Measurements from ENCODE around the gene SCAMP2.

Gene SCAMP2

GRCh38 chr15:74857671-74858368 lies 15.3 kb downstream of the SCAMP2 start:
- DNase-seq, result no peak

DNA sequence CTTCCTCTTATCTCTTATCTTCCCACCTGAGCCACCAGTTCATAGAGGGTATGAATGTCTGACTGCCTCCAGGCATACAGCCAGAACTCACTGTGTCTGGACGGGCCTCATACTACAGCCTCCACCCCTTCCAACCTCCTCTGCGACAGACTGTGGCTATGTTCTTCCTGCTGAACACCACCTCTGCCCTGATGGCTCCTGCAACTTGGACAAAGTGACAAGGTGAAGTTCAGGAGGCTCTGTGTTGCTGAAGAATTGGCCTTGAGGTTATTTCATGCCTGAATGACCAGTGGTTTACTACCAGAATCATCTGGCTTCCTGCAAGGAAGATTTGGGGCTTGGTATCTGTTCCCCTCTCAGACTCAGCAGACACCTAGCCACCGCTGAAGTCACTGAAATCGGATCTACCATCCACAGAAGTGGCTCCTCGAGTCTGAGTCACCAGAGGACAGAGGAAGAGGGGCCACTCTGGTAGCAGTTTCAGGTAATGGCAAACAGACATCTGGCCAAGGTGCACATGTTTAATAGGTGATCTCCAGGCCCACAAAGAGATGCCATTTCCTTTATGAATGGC lies 16.0 kb downstream of the SCAMP2 start:
- no peak for DNase-seq

DNA sequence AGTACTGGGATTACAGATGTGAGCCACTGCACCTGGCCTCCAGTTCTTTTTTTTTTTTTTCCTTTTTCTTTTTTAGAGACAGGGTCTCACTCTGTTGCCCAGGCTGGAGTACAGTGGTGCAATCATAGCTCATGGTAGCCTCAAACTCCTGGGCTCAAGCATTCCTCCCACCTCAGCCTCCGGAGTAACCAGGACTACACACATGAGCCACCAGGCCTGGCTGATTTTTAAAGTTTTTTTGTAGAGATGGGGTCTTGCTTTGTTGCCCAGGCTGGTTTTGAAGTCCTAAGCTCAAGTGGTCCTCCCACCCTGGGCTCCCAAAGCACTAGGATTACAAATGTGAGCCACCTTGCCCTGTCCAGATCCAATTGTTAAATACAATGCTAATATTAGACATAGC lies 16.6 kb downstream of the SCAMP2 start:
- no peak for DNase-seq

DNA sequence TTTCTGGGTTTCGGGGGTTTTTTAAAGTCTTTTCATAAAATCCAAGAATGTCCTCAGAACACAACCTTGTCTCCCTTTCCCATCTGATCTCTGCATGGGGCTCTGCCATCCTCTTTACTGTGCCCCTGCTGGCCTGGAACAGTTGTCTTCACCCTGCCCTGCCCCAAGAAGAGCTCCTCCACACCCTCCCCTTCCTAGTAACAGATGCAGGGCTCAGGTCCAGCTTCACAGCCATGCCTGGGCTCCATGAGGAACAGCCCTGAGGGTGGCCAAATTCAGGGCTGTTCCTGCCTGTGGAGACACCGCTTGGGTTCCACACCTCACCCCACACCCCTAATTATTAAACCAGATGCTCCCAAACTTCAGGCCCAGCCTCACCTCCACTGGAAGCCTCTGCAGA lies 17.3 kb downstream of the SCAMP2 start:
- DNase-seq, result no peak

DNA sequence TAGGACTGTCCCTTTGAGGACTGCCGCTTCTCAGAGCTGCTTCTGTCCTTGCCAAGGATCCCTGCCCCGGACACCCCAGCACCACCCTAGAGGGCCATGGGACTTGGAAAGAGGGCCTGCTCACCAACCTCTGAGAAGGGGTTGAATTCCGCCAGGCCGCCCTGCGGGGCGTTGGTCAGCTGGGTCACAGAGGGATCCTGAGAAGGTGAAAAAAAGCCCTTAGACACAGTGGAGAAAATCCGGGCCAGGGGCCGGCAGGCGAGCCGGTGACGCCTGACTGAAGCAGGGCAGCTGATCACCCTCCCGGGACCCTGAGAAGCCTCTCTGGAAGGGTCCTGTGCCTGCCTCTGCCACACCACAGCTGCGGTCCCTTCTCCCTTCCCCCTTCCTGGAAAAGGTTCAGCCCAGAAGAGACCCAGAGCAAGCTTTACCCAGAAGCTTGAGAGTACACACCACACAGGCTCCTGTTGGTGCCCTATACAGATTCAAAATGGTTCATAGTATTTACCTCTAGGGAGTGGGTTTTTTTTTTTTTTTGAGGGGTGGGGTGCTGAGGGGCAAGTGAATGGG lies 18.6 kb downstream of the SCAMP2 start:
- no peak for DNase-seq

- no peak for DNase-seq
These were observed 21.2 kb downstream of the SCAMP2 start for GRCh38 chr15:74851960-74852359.

DNA sequence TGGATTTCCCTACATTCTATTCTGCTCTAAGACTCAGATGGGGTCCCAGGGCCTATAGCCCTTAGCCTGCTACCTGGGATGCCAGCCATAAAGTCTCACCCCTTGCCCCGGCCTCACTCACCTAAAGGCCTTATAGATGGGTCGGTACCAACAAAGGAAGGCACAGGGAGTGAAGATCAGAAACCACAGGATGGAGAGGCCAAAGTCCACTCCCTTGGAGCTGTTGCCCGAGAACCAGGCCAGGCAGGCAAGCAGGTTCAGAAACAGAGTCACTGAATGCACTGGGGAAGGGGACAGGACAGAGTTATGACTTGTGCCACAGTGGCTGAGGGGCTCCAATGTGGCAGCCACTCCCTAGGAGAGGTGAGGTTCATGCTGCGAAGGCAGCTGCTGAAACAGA lies 22.8 kb downstream of the SCAMP2 start:
- DNase-seq, result no peak

DNA sequence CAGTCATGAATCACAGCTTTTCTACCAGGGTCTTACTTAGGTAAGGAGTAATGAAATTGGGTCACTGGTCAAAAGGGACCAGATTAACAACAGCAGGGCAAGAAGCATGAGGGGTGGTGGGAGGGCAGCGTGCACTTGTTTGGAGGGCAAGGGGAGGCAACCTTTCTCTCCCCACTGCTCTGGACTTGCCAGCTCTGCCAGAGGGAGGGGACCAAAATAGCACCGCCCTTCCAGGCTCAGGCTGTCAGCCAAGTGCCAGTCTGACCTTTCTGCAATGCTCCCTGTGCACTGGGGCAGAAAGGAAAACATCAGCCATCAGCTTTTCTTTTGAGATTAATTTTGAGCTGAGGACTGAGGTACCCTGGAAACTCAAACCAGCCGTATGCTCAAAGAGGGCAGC lies 25.7 kb downstream of the SCAMP2 start:
- no peak for DNase-seq

GRCh38 chr15:74845581-74845980 lies 27.6 kb downstream of the SCAMP2 start:
- DNase-seq, result peak; percentile 35

DNA sequence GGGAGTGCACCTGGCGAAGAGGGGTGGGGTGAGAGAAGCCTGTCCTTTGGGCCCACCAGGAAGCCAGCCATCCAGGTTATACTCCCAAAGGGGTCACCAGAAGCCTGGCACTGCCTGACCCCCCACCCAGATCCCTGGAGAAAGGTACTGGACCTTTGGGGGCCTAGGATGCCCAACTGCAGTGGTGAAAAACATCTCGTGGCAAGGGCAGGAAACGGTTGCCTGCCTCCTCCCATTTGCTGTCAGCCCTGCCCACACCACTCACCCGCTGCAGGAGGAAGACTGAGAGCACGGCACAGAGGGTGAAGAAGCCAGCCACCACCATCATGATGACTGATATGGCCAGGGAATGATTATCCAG lies 28.0 kb downstream of the SCAMP2 start:
- DNase-seq, result peak; percentile 80

DNA sequence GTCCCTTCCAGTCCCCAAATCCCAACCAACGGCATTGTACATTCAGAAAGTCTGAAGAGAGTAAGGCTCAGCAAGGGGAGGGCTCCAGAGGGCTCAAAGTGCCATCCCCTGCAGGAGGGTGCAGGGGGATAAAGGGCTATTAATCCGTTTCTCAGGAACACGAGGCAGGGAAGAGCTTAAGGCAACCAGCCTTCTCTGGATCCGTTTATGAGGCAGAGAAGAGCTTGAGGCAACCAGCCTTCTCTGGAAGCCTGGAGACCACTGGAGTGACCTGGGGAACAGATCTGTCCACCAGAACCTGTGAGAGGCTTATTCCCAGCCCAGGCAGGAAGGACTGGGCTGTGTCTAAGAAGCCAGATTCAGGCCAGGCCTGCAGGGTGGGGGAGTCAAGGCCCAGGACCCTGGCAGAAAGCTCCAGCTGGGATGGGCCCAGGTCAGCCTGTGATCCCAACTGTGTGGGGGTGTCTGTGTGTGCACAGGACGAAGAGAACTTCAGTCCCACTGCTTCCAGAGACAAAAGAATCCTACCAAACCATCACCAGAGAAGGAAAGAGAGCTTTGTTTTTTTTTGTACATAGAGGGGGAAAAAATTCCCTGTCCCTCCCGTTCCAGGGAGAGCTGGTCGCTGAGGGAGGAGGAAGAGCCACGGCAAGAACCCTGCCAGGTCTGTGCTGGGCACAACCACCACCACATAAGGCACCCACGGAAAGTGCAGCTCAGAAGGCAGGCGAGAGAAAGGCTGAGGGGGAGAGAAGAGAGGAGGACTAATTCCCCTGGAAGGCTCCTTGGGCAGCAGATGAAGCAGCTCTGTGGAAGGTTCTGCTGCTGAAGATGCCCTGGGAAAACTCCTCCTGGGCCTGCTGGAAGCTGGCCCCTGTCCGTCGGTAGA lies 28.6 kb downstream of the SCAMP2 start:
- DNase-seq, result no peak

GRCh38 chr15:74843891-74844299 lies 29.3 kb downstream of the SCAMP2 start:
- peak; percentile 16 for DNase-seq

- no peak for DNase-seq
These were observed 29.7 kb downstream of the SCAMP2 start for GRCh38 chr15:74843445-74843828.

DNA sequence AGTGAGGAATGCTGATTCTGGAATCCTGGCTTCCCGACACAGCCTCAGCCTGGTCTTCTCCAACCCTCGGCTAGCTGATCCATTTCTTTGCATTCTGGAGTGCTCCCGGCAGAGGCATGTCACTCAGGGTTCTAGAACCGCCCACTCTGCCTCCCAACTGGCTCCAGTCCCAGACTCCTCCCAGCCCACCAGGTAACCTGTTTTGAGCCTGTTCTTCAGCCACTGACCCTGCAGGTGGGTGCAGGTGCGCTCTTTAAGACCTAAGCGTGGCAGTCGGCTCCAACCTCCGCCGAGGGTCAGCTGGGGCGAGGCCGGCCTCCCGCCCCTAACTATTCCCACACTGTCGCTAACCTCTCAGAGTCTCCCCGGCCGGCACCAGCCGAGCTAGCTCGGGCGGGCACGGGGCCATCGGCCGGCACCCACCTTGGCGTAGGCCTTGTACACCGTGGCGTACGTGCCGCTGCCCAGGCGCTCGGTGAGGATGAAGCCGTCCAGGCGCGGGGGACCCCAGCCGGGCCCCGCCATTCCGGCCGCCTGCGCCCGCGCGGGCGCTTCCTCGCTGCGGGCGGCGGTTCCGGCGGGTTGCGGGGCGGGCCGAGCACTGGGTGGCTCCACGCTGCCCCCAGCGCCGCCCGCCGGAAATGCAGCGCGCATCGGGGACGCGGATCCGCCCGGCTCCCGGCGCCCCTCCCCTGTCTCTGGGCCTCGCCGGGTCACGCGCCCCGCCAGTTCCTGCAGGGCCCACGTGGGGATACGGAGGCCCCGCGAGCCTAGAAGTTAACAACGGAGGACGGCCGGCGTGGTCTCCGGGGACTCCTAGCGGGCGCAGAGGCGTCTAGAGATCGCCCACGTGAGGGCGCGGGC lies 30.4 kb downstream of the SCAMP2 start, which contains the start of gene ULK3:
Gene ULK3 (minus strand): TSS at position 576 of the 864 bp plus-strand sequence. CDS start 51 bp downstream, at position 525.
- DNase-seq, result peak; percentile 94

GRCh38 chr15:74841891-74842373 lies 31.2 kb downstream of the SCAMP2 start:
- DNase-seq, result no peak

DNA sequence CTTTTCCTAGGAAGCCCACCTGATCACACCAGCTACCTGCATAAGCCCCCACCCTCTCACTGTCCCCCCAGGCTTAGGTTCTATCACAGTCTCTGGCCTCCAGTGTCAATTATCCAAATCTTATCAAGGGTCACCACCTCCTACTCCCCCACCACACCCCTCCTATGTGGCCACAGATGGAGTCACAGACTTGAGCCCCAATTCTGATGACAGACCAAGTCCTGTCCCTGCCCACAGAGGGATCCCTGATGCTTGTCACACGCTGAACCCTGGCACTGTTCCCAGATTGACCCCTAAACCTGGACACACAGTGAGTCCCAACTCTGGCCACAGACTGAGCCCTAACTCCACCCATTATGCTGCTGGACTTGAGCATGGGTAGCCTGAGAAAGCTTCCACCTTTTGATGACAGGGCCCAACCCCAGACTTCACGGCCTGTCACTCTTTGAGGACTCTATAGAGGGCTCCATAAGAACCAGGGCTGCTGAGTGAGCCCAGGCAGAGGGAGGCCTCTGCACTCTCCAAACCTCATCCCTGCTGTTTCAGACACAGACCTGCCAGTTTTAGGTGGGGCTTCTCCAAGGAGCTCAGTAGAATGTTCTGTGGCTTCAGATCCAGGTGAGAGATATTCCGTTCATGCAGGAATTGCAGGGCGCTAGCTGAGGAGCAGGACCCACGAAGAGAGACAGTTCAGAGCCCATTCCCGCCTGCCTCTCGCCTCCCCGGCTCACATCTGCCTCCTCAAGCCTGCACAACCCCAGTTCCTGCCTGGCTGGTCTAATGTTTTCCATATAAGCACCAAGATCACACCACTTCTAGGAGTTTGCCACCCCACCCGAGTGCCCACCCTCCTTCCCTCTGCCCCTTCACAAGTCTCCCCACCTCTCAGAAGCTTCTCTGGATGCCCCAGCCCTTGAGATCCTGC lies 32.1 kb downstream of the SCAMP2 start:
- DNase-seq, result no peak

DNA sequence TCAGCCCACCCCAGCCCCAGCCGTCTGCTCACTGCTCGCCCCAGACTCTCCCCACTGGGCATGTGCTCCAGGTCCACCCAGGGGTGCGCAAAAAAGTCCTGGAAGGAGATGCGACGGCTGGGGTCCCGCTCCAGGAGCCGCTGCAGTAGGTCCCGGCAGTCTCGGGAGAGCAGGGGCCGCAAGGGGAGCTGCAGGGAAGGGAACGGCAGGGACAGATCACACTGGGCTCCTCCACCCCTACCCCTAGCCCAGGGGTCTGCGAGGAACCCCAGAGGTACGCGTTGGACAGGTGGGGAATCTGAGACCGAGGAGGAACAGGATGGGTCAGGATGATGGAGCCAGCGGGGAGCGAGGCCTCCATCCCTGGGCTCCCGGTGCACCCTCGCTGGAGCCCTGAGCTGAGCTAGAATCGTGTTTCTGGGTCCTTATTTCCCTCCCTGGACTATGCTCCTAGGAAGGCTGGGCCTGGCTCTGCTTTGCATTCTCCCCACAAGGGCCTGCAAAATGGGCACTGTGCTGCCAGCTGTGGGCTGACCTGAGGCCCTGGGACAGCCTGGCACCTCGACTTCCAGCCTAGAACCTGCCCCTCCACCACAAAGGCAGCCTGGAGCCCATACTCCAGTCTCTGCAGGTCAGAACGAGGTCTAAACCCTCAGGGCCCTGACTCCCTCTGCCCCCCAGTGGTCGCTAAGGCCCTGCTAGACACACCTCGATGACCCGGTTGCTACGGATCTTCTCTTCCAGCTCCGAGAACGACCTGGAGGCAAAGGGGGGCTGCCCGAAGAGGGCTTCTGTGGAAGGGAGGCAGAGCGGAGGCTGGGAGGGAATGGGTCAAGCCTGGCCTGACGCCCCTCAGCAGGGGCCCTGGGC lies 33.4 kb downstream of the SCAMP2 start:
- DNase-seq, result no peak

GRCh38 chr15:74838746-74839525 lies 34.2 kb downstream of the SCAMP2 start:
- no peak for DNase-seq

GRCh38 chr15:74838137-74838516 lies 35.0 kb downstream of the SCAMP2 start:
- DNase-seq, result no peak

Measured in CD4-positive, alpha-beta T cell treated with Interleukin-6 for 4 hours (primary cell).